GF-D8 (cell line): Measurements from ENCODE around the gene PPIP5K1.
"Not testable (repeated sequence)": the region's sequence is repeated elsewhere in the genome, so short reads cannot be mapped to it uniquely, and the experiment has no call there.

Experiments
- DNase-seq: peaks from one replicate; lab custom pipeline; 2025; lab: John Stamatoyannopoulos, UW

The PPIP5K1 gene

GRCh38 chr15:43589778-43590466 lies at the start of gene PPIP5K1:
Gene PPIP5K1 (minus strand): TSS chr15:43590208. CDS start chr15:43584504, 5,704 bp downstream.
- DNase-seq = not testable (repeated sequence)

GRCh38 chr15:43638464-43639204 lies 48.6 kb upstream of the PPIP5K1 start:
- not testable (repeated sequence) for DNase-seq

DNA sequence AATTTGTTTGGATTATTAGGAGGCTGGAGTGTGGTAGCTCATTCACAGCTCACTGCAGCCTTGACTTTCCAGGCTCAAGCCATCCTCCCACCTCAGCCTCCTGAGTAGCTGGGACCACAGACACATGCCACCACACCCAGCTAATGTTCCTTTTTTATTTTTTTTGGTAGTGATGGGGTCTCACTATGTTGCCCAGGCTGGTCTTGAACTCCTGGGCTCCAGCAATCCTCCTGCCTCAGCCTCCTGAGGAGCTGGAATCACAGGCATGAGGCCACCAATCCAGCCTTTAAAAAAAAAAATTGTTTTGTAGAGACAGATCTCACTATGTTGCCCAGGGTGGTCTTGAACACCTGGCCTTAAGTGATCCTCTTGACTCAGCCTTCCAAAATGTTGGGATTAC lies 36.9 kb upstream of the PPIP5K1 start:
- DNase-seq = not testable (repeated sequence)

DNA sequence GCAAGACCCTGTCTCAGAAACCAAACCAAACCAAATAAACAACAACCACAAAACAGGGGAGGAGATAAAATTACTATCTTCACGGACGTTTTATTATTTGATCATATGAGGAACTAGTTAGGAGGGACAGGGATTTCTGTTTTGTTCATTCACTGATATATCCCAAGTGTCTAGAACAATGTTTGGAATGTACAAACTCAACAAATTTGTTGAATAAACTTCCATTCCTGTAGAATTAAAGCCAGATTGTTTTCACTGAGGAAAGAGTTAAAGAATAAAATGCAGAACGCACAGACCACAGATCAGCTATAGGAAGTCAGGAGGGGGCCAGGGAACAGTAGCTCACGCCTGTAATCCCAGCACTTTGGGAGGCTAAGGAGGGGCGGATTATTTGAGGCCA lies 35.1 kb upstream of the PPIP5K1 start:
- no peak for DNase-seq

DNA sequence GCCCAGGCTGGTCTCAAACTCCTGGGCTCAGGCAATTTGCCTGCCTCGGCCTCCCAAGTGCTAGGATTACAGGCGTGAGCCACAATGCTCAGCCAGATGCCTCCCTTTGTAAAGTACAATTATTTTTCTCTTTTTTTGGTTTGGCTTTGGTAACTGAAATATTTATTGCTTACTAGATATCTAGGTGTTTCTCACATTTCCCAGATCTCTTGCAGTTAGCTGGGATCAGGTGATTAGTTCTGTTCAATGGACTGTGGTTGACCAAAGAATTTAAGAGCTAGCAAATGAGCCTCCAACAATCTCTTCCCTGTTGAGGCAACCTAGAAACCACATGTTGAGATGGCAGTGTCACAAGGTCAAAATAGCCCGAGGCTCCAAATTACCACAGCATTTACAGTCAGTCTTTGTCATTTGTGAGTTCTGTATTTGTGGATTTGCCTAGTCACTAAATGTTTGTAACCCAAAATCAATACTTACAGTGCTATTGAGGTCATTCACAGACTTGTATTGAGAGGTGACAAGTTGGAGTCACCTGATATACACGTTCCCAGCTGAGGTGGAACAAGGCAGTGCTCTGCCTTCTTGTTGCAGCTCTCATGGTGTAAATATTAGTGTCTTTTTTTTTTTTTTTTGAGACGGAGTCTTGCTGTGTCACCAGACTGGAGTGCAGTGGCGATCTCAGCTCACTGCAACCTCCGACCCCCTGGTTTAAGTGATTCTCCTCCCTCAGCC lies 32.2 kb upstream of the PPIP5K1 start:
- DNase-seq = not testable (repeated sequence)

DNA sequence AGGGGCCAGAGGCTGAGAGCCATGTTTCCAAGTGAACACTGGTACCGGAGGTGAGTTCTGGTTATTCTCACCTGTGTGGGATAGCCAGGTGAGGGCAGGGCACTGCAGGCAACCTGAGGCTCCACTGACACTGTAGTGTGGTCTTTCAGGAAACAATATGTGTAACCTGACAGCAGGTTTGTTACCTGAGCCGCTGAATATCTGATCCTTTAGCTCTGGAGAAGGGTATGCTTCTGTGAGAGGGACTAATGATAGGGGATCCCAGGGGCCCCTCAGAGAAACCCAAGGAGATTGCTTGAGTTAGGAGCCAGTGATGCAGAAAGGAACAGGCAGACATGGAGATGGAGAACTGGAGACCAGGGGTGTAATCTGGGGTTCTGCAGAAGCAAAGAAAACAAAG lies 28.7 kb upstream of the PPIP5K1 start, which contains the start of gene STRC:
Gene STRC, minus strand, starts transcription at position 101 of the 400 bp plus-strand sequence. Its CDS starts 78 bp downstream, at position 23.
- DNase-seq = not testable (repeated sequence)

- not testable (repeated sequence) for DNase-seq
Observed at GRCh38 chr15:43617750-43618149, 27.7 kb upstream of the PPIP5K1 start.

DNA sequence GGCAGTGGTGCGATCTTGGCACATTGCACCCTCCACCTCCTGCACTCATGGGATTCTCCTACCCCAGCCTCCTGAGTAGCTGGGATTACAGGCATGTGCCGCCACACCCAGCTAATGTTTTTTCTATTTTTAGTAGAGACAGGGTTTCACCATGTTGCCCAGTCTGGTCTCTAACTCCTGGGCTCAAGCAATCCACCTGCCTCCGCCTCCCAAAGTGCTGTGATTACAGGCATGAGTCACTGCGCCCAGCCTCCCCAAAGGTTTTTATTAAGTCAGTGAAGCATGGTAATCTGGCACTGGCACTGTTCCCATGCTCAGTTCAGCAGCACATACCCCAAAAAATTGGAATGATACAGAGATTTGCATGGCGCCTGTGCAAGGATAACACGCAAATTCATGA lies 12.2 kb upstream of the PPIP5K1 start:
- DNase-seq = not testable (repeated sequence)

DNA sequence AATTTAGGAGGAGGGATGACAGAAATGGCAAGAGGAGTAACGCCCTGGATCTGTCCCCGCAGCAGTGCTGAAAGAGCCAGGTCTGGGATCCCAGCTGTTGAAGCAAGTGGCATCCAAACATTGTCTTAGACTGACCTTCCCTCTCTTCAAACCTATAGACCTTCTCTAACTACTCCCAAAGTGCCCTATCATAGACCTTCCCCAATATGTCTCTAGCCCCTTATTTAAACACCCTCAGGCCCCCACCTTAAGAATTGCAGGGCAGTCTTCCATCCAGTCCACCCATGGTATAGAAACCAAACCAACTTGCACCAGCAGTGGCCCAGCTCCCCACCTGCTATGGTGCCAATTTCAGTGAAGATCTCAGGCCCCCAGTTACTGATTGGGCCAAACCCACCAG lies 10.2 kb upstream of the PPIP5K1 start:
- DNase-seq = not testable (repeated sequence)

DNA sequence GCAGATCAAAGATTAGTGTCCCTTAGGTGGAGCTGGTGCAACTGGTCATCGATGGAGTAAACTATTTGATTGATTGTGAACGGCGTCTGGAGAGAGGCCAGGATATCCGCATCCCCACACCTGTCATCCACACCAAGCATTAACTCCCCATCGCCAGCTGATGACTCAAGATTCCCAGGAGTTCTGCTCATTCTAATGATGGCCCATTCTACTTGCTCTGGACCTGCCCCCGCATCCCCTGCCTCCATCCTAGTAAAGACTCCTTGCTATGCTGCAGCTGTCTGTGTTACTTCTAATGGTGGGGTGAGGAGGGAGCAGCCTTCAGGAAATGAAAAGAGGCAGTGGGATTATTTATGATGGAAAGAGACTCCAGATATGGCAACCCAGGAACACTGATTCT lies 9.1 kb upstream of the PPIP5K1 start:
- DNase-seq = not testable (repeated sequence)

- DNase-seq = not testable (repeated sequence)
Observed at GRCh38 chr15:43593328-43594190, 3.6 kb upstream of the PPIP5K1 start, which contains the start of gene CKMT1B. Gene CKMT1B (plus strand): TSS chr15:43594027. CDS start chr15:43594219, 192 bp downstream.

DNA sequence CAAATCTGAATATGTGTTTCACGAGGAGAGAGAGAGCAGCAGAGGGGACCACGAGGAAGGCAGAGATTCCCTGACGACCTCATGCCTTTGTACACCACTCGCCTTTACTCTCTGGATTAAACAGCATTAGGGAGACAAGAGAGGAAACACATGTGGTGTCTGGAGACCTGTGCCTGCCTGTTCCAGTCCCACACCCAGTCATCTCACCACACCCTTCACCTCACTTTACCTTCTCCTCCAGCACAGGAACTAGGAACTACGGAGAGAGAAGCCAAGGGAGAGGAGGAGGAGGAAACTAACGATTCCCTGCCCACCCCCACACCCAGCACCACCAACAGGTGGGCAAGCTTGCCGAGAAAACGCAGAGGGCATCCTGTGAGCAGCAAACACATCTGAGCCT lies 2.8 kb upstream of the PPIP5K1 start:
- not testable (repeated sequence) for DNase-seq

- DNase-seq = not testable (repeated sequence)
Observed at GRCh38 chr15:43574607-43575006, 15.4 kb downstream of the PPIP5K1 start.

DNA sequence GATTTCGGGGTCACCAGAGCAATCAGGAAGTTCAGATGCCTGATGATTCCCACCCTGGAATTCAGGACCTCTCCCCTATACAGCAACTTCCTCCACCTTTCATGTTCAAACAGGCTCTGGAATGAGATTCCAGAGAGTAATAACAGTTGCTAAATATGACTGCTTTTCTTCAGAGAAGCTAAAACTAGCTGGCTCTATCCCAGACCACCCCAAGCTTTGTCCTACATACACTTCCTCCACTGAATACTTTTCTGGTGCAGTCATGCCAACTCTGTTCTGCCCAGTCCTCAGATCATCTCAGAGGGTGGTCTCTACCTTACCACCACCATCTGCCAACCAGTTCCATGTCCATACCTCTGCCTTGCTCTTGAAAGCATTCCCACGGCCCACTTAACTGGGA lies 23.4 kb downstream of the PPIP5K1 start:
- DNase-seq = not testable (repeated sequence)

DNA sequence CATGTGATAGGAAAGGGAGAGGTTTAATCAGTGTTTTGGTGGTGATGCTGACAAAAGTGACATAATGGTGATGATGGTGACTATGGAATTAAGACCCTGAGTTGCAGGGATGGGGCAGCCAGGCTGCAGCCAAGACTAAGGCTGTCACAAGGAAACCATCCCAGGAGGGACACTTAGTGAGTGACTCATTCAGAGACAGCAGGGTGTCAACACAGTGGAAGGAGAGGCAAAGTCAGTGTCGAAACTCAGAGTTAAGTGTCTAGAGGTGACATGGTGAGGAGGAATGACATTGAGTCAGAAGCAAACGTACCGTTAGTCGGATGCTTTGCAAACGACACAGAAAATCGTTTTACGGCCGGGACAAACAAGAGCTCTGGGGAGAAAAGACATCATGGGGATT lies 26.2 kb downstream of the PPIP5K1 start:
- not testable (repeated sequence) for DNase-seq

- not testable (repeated sequence) for DNase-seq
Observed at GRCh38 chr15:43562753-43563152, 27.3 kb downstream of the PPIP5K1 start.

DNA sequence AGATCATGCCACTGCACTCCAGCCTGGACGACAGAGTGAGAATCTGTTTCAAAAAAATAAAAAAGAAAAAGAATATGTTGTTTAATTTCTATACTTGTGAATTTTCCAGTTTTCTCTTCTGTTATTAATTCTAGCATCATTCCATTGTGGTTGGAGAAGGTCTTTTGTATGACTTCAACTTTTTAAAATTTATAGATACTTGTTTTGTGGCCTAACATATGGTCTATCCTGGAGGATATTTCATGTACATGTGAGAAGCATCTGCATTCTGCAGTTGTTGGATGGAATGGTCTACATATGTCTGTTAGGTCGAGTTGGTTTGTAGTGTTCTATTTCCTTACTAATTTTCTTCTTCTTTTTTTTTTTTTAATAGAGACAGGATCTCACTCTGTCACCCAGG lies 37.0 kb downstream of the PPIP5K1 start:
- DNase-seq = no peak

DNA sequence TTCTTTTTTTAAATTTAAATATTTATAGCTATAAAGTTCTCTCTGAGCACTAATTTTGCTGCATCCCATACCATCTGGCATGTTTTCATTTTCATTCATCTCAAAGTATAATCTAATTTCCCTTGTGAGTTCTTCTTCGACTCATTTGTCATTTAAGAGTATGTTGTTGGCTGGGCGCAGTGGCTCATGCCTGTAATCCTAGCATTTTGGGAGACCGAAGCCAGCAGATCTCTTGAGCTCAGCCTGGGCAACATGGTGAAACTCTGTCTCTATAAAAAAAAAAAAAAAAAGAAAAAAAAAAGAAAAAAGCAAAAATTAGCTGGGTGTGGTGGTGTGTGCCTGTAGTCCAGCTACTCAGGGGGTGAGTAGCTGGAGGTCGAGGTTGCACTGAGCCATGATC lies 37.8 kb downstream of the PPIP5K1 start:
- no peak for DNase-seq

- DNase-seq = no peak
Observed at GRCh38 chr15:43550527-43551363, 39.3 kb downstream of the PPIP5K1 start.

DNA sequence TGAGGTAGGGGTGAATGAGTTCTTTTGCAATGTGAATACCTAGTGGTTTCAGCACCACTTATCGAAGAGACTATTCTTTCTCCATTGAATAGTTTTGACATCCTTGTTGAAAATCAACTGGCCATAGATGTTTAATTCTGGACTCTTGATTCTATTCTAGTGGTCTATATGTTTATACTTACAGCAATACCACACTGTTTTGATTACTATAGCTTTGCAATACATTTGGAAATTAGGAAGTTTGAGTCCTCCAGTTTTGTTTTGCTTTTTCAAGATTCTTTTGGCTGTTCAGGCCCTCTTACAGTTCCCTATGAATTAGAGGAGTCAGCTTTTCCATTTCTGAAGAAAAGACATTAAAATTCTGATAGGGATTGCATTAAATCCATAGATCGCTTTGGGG lies 42.5 kb downstream of the PPIP5K1 start:
- DNase-seq = no peak
